ENCODE measurements around the gene ADCY2. TPM values are rescaled to one million over a fixed set of nuclear protein-coding genes. Genes with fewer than 3 reads are reported as not detected.

ADCY2 gene
- total RNA-seq, 2 donors from 2014 or later = not detected

DNA sequence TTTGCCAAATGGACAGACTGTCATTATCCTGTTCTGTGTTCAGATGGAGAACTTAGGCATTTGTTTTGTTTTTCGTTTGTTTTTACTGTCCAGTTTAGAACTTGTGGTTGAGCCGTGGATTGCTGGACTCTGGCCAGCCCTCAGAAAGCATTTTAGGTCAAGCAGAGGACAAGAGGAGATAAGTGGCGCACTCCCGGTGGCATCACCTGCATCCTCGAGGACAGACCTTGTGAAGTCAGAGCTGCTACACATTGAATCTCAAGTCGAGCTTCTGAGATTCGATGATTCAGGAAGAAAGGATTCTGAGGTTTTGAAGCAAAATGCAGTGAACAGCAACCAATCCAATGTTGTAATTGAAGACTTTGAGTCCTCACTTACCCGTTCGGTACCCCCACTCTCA is 481.9 kb downstream of the ADCY2 start:
- no peak for DNase-seq (ENCODE audit: low spot score)
- Mint-ChIP-seq H3K4me1 (ENCODE audit: low read depth in 2 of 2) (peaks cover 58 to 68% of the 10 kb centered on the region in 2 donors), H3K9me3 (no peaks in the 10 kb centered on the region), H3K27me3 (no peaks in the 10 kb centered on the region), H3K36me3 (peaks cover 47% of the 10 kb centered on the region), H3K4me3 (peak overlapping the region; percentile 55), H3K27ac (peak overlapping the region; percentile 77 to 87)
- no peak for ATAC-seq

- Mint-ChIP-seq H3K27ac (peak overlapping the region; percentile 77 to 87), H3K4me1 (ENCODE audit: low read depth in 2 of 2) (peaks cover 55 to 62% of the 10 kb centered on the region in 2 donors), H3K27me3 (no peaks in the 10 kb centered on the region), H3K36me3 (peaks cover 51% of the 10 kb centered on the region), H3K4me3 (peak overlapping the region; percentile 55), H3K9me3 (no peaks in the 10 kb centered on the region)
- DNase-seq (ENCODE audit: low spot score) (no peak), ATAC-seq (peak; percentile 85 to 92)
Observed at GRCh38 chr5:7878381-7878873, 482.5 kb downstream of the ADCY2 start.

Data from natural killer cell treated with Interleukin-12 subunit alpha and Interleukin-12 subunit beta and Interleukin-15 and Interleukin-18, amount 100 ng/mL, for 72 hours (primary cell).